Neural crest cell (in vitro differentiated cells): ENCODE results near the gene USP37. TPM values are rescaled to one million over a fixed set of nuclear protein-coding genes. Genes with fewer than 3 reads are reported as not detected.

ENCODE experiments used
- DNase-seq: peaks from one replicate; pipeline ENCODE4 v3.0.0; 2021; ENCODE audit warnings: low read depth, mixed read lengths, low spot score
- H3K27ac Mint-ChIP-seq: one replicate; pipeline ENCODE4 v1.8.0; 2021; ENCODE audit warnings: mild to moderate bottlenecking, mixed read lengths; ENCODE audit not compliant: unreplicated experiment
- H3K27me3 Mint-ChIP-seq: 2 replicates; pipeline ENCODE4 v1.8.0; 2021; ENCODE audit warnings: low read depth, mild to moderate bottlenecking, mixed read lengths
- H3K36me3 Mint-ChIP-seq: 2 replicates; pipeline ENCODE4 v1.8.0; 2021; ENCODE audit warnings: low read depth, mild to moderate bottlenecking, mixed read lengths
- H3K4me1 Mint-ChIP-seq: 2 replicates; pipeline ENCODE4 v1.8.0; 2021; ENCODE audit warnings: mixed read lengths
- H3K4me3 Mint-ChIP-seq: one replicate; pipeline ENCODE4 v1.8.0; 2021; ENCODE audit warnings: mild to moderate bottlenecking, mixed read lengths
- H3K9me3 Mint-ChIP-seq: 2 replicates; pipeline ENCODE4 v1.8.0; 2021; ENCODE audit warnings: mixed read lengths
- CTCF ChIP-seq: fragments of 200-600 bp; sonication (generic); conservative IDR thresholded peaks from 2 replicates; pipeline ENCODE4 v1.5.0; 2021; ENCODE audit warnings: antibody characterized with exemption, mild to moderate bottlenecking
- total RNA-seq: library from RNA; stranded (reverse); gene quantifications from 2 replicates; pipeline ENCODE4 v1.2.1, GENCODE V29; 2021

Gene USP37
- total RNA-seq, 1 donor from 2014 or later, result 29.1 TPM

GRCh38 chr2:218576854-218577253 lies 8.7 kb upstream of the USP37 start:
- no peak for TF ChIP-seq CTCF
- no peak overlapping the region for H3K4me3 Mint-ChIP-seq
- H3K9me3 Mint-ChIP-seq, result no peaks in the 10 kb centered on the region
- H3K4me1 Mint-ChIP-seq, result peaks cover 9% of the 10 kb centered on the region
- peak overlapping the region; percentile 12 for H3K27ac Mint-ChIP-seq
- no peaks in the 10 kb centered on the region for H3K36me3 Mint-ChIP-seq
- no peaks in the 10 kb centered on the region for H3K27me3 Mint-ChIP-seq
- DNase-seq, result no peak

GRCh38 chr2:218570850-218571249 lies 2.7 kb upstream of the USP37 start:
- Mint-ChIP-seq H3K4me1 (peaks cover 47% of the 10 kb centered on the region), H3K9me3 (no peaks in the 10 kb centered on the region), H3K27ac (no peak overlapping the region), H3K36me3 (no peaks in the 10 kb centered on the region), H3K27me3 (no peaks in the 10 kb centered on the region), H3K4me3 (peak overlapping the region; percentile 93)
- TF ChIP-seq CTCF, result no peak
- no peak for DNase-seq

- Mint-ChIP-seq H3K4me1 (peaks cover 47% of the 10 kb centered on the region), H3K27me3 (no peaks in the 10 kb centered on the region), H3K4me3 (peak overlapping the region; percentile 93), H3K27ac (peak overlapping the region; percentile 100), H3K9me3 (no peaks in the 10 kb centered on the region), H3K36me3 (no peaks in the 10 kb centered on the region)
- no peak for DNase-seq
- TF ChIP-seq CTCF, result no peak
Observed at GRCh38 chr2:218569661-218570500, 1.7 kb upstream of the USP37 start.

GRCh38 chr2:218569038-218569431 lies 884 bp upstream of the USP37 start:
- H3K27me3 Mint-ChIP-seq, result no peaks in the 10 kb centered on the region
- no peak for DNase-seq
- H3K4me1 Mint-ChIP-seq, result peaks cover 47% of the 10 kb centered on the region
- H3K36me3 Mint-ChIP-seq, result no peaks in the 10 kb centered on the region
- no peak for TF ChIP-seq CTCF
- H3K9me3 Mint-ChIP-seq, result no peaks in the 10 kb centered on the region
- peak overlapping the region; percentile 100 for H3K27ac Mint-ChIP-seq
- H3K4me3 Mint-ChIP-seq, result peak overlapping the region; percentile 93

GRCh38 chr2:218567797-218568189 lies 358 bp downstream of the USP37 start:
- Mint-ChIP-seq H3K36me3 (no peaks in the 10 kb centered on the region), H3K9me3 (no peaks in the 10 kb centered on the region), H3K27ac (peak overlapping the region; percentile 97), H3K4me1 (peaks cover 46% of the 10 kb centered on the region), H3K4me3 (peak overlapping the region; percentile 93), H3K27me3 (no peaks in the 10 kb centered on the region)
- DNase-seq, result no peak
- no peak for TF ChIP-seq CTCF
